ENCODE data around the gene FBXL13.

FBXL13 gene

GRCh38 chr7:102994567-102994966 lies 80.0 kb downstream of the FBXL13 start:
- DNase-seq (ENCODE audit: insufficient read length, low spot score) (no peak), FAIRE-seq (no peak)
- TF ChIP-seq CTCF (IDR thresholded peaks at IDR 0.05; ENCODE audit: insufficient read depth, missing control alignments), result no peak

- DNase-seq (ENCODE audit: insufficient read length, low spot score) (no peak), FAIRE-seq (no peak)
- no peak for TF ChIP-seq CTCF (IDR thresholded peaks at IDR 0.05; ENCODE audit: insufficient read depth, missing control alignments)
Observed at GRCh38 chr7:102993718-102994029, 80.9 kb downstream of the FBXL13 start.

- DNase-seq (ENCODE audit: insufficient read length, low spot score) (no peak), FAIRE-seq (no peak)
- no peak for TF ChIP-seq CTCF (IDR thresholded peaks at IDR 0.05; ENCODE audit: insufficient read depth, missing control alignments)
Observed at GRCh38 chr7:102992938-102993717, 81.5 kb downstream of the FBXL13 start.

GRCh38 chr7:102992509-102992937 lies 82.1 kb downstream of the FBXL13 start:
- FAIRE-seq (no peak), DNase-seq (ENCODE audit: insufficient read length, low spot score) (no peak)
- no peak for TF ChIP-seq CTCF (IDR thresholded peaks at IDR 0.05; ENCODE audit: insufficient read depth, missing control alignments)

- no peak for TF ChIP-seq CTCF (IDR thresholded peaks at IDR 0.05; ENCODE audit: insufficient read depth, missing control alignments)
- FAIRE-seq (no peak), DNase-seq (ENCODE audit: insufficient read length, low spot score) (no peak)
Observed at GRCh38 chr7:102991540-102992214, 82.9 kb downstream of the FBXL13 start.

- DNase-seq (ENCODE audit: insufficient read length, low spot score) (no peak), FAIRE-seq (no peak)
- no peak for TF ChIP-seq CTCF (IDR thresholded peaks at IDR 0.05; ENCODE audit: insufficient read depth, missing control alignments)
Observed at GRCh38 chr7:102991077-102991539, 83.5 kb downstream of the FBXL13 start.

GRCh38 chr7:102990642-102991041 lies 84.0 kb downstream of the FBXL13 start:
- no peak for DNase-seq (ENCODE audit: insufficient read length, low spot score)
- FAIRE-seq, result no peak
- TF ChIP-seq CTCF (IDR thresholded peaks at IDR 0.05; ENCODE audit: insufficient read depth, missing control alignments), result no peak
